HUDEP-2 (cell line): ENCODE measurements around the gene ZNF74.
"Not testable (repeated sequence)": the region's sequence is repeated elsewhere in the genome, so short reads cannot be mapped to it uniquely, and the experiment has no call there.

Source experiments
- DNase-seq, 76 experiments: peaks; one replicate each; lab custom pipeline; 2025; ENCODE audit not compliant: unreplicated experiment in 76 of 76; lab: John Stamatoyannopoulos, UW

The ZNF74 gene

DNA sequence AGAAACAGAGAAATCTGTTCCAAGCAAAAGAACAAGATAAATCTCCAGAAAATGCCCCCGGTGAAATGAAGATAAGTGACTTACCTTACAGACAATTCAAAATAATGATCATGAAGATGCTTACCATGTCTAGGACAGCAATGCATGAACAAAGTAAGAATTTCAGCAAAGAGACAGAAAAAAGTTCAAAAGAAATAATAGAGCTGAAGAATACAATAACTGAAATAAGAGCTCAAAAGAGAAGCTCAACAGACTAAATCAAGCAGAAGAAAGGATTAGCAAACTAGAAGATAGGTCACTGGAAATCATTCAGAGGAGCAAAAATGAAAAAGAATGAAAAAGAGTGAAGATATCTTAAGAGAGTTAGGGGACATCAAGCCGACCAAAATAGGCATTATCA, 19.8 kb upstream of the ZNF74 start:
- not testable (repeated sequence) for DNase-seq

DNA sequence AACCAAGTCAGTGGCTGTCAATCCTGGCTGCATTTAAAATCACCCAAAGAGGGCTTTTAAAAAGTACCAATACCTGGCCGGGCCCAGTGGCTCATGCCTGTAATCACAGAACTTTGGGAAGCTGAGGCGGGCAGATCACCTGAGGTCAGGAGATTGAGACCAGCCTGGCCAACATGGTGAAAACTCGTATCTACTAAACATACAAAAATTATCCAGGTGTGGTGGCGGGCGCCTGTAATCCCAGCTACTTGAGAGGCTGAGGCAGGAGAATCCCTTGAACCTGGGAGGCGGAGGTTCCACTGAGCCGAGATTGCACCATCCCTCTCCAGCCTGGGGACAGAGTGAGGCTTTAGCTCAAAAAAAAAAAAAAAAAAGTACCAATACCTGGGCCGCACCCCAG, 17.7 kb upstream of the ZNF74 start:
- DNase-seq = not testable (repeated sequence)

DNA sequence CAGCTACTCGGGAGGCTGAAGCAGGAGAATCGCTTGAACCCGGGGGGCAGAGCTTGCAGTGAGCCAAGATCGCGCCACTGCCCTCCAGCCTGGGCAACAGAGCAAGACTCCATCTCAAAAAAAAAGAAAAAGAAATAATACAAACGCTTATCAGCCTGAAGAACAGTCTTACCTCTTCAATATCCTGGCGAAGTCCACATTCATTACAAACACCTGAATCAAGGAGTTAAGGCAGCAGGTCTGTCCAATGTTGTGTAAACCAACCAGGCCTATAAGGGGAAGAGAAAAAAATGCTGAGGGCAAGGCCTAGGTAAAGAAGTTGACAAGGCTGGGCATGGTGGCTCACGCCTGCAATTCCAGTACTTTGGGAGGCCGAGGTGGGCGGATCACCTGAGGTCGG, 17.0 kb upstream of the ZNF74 start:
- not testable (repeated sequence) for DNase-seq

DNA sequence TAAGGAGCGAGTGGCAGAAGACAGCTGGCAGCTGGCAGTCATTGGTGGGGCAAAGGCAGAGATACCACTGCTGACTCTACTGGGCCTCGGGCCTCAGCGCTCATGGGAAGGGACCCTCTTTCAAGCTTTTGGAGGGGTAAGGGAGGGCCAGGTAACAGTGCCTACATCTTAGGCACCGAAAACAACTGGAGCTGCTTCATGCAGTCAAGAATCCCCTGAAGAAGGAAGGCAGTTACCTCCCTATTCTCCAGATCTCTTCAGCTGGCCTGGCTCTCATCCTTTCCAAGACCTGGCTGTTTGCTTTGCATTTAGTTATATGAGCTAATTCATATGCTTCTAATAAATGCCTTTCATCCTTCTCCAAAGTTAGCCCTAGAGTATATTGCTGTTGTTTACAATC, 15.8 kb upstream of the ZNF74 start:
- no peak for DNase-seq

DNA sequence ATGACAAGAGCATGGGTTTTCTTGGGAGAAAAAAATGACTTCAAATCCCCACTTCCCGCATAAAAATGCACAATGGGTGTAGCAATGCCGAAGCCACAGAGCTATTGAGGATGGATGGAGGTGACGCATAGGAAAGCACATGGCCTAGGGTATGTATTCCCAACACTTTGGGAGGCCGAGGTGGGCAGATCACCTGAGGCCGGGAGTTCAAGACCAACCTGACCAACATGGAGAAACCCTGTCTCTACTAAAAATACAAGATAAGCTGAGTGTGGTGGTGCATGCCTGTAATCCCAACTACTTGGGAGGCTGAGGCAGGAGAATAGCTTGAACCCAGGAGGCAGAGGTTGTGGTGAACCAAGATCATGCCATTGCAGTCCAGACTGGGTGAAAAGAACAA, 15.3 kb upstream of the ZNF74 start:
- not testable (repeated sequence) for DNase-seq

DNA sequence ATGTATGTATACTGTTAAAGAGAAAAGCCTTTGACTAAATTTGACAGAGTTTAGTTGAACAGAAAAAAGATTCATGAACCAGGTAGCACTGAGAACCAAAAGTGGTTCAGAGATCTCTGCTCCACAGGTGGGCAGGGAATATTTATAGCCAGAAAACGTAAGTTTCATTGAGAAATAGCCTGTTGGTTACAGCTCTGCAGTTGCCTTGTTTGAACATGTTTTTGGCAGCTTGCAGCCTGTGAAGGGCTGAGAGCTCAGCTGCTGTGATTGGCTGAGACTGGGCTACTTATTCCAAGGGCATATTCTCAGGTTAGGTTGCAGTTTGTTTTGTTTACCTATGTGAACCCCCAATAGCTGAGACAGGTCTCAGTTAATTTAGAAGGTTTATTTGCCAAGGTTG, 13.5 kb upstream of the ZNF74 start:
- no peak for DNase-seq

DNA sequence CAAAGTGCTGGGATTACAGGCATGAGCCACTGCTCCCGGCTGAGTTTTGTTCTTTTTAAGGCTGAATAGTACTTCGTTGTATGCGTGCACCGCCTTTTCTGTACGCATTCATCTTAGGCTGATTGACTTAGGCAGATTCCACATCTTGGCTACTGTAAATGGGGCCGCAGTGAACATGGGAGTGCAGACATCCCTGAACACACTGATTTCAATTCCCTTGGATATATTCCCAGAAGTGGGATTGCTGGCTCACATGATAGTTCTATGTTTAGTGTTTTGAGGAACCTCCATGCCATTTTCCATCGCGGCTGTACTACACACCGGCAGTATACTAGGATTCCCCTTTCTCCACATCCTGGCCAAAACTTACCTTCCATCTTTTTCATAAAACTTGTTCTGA, 10.4 kb upstream of the ZNF74 start:
- DNase-seq = no peak

DNA sequence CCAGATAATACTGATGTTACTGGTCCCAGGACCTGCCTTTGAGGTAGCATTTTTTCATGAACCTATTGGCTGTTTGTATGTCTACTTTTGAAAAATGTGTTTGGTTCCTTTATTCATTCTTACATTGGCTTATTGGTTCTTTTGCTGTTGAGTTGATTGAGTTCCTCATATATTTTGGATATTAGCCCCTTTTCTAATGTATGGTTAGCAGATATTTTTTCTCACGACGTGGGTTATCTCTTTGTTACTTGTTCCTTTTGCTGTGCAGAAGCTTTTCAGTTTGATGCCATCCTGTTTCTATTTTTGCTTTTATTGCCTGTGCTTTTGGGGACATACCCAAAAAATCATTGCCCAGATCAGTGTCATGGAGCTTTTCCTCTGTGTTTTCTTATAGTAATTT, 9.8 kb upstream of the ZNF74 start:
- no peak for DNase-seq

DNA sequence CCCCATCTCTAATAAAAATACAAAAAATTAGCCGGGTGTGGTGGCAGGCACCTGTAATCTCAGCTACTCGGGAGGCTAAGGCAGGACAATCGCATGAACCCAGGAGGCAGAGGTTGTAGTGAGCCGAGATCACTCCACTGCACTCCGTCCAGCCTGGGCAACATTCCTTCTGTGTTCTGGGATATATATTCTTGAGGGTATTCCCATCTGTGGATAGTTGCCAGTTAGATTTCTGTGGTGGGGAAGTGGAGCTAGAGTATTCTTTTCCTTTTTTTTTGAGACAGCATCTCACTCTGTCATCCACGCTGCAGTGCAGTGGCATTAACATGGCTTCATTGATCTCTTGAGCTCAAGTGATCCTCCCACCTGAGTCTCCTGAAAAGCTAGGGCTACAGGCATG, 9.1 kb upstream of the ZNF74 start:
- no peak for DNase-seq

DNA sequence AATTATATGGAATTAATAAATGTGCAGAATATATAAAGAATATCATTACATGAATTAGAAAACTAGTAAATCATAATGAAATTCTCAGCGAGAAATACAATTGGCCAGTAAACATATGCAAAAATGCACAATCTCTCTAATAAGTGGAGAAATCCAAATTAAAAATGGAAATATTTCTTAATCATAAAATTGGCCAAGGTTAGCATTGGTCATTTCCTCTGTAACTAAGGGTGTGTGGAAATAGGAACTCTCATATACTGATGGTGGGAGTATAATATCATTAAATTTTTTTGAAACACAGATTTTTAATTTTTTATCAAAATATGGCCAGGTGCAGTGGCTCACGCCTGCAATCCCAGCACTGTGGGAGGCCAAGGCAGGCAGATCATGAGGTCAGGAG, 7.6 kb upstream of the ZNF74 start:
- no peak for DNase-seq

DNA sequence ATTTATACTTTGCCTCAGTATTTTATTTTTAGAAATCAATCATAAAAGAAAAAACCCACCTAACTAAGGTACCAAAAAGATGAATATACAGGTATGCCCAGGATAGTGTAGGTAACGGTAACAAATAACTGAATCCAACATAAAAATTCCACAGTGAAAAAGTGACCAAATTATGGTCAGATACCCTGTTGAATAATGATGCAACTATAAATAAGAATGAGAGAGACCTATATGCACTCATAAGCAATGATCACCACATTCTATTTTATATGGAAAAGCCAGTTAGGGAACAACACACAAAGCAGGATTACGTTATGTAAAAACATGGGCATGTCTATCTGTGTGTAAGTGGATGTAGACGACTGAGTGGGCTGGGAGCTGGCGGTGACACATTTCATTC, 7.0 kb upstream of the ZNF74 start:
- DNase-seq = no peak

DNA sequence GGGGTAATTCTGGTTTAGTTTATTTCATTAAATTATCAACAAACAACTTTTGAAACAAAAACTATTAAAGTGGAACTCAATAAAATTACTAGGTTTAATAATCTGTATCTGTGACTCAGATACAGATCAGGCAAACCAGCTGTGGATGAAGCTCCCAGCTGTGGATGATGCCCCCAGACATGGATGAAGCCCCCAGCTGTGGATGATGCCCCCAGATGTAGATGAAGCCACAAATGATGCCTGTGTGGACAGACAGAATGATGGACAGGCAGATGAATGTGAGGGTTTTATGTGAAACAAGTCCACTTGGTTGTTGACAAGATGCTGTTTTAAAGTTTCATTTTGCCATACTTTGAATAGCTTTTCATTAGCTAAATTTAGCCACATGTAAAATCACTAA, 5.8 kb upstream of the ZNF74 start:
- no peak for DNase-seq

DNA sequence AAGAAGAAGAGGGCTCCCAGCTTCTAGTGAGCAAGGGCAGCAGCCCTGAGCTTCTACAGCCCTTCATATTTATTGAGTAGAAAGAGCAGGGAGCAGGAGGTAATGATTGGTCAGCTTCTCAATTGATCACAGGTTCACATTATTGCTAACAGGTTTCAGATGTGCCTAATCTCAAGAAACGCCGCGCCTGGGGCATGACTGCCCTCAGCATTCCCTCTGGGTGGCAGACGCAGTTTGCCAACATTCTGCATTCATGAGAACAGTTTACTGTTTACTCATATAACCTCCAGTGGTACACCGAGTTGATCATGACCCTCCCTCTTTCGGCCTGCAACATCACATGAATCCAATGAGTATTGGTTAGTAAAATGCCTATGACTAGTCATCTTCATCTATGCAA, 4.7 kb upstream of the ZNF74 start:
- DNase-seq = no peak

DNA sequence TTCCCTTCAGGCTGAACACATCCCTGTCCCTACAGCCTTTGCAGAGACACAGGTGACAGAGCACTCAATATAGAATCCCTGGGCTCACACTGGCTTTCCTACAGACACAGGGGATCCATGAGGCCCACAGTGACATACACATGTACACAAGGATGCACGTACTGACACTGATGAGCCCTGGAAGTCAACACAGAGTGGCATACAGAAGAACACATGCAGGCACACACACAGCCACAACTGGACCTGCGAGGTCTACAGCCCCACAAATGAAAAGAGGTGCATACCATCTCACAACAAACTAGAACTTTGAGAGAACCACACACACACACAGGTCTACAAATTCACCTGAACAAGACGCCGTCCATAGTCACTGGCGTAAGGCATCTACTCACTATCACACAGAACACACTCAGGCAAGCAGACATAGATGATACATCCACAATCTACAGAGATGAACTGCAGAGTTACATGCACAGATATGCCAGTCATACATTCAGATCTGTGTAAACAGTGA, 3.5 kb upstream of the ZNF74 start:
- DNase-seq = no peak

DNA sequence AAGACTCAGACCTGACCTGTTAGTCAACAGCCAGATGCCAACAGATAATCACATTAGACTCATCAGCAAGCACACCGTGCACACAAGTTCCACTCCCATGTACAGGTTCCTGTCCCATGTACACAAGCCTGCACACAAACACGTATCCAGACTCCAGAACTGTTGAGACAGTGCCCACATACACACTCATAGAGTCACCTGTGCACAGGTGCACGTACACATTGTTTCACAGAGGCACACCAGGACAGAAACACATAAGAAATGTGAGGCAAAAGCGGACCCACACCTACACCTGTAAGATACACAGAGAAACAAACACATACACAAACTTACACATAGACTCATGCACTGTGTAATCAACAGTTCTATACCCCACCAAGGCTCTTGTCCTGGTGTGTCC, 2.7 kb upstream of the ZNF74 start:
- DNase-seq = no peak

DNA sequence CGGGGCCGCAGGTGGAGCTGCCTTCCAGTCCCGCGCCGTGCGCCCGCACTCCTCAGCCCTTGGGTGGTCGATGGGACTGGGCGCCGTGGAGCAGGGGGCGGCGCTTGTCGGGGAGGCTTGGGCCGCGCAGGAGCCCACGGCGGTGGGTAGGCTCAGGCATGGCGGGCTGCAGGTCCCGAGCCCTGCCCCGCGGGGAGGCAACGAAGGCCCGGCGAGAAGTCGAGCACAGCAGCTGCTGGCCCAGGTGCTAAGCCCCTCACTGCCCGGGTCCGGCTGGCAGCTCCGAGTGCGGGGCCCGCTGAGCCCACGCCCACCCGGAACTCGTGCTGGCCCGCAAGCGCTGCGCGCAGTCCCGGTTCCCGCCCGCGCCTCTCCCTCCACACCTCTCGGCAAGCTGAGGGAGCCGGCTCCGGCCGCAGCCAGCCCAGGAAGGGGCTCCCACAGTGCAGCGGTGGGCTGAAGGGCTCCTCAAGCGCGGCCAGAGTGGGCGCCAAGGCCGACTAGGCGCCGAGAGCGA, 1.5 kb upstream of the ZNF74 start:
- DNase-seq = not testable (repeated sequence)

DNA sequence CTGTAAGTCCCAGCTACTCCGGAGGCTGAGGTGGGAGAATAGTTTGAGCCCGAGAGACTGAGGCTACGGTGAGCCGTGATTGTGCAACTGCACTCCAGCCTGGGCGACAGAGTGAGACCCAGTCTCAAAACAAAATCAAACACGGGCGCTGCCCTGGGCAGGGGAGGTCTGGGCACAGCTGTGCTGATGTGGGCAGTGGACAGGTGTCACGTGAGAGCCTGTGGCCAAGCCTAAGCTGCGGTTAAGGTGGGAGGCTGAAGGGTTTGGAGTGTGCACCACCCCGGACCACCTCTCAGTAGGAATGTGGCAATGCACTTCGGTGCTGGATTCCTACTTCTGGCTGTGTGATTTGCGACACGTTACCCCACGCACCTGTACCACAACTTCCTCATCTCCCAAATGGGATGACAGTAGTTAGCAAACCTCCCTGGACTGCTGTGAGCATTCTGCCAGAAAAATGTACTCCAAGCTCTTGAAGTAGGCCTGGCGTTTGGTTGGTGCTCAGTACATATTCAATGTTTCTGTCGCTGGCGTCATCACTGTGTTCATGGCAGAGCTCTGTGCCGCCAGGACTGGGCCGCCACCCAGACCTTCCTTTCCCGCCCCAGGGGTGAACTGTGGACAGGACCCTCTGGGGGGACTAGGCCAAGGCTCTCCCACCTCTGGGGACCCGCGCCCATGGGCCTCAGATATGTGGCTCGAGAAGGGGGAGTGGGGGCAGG, 807 bp upstream of the ZNF74 start:
- no peak for DNase-seq

DNA sequence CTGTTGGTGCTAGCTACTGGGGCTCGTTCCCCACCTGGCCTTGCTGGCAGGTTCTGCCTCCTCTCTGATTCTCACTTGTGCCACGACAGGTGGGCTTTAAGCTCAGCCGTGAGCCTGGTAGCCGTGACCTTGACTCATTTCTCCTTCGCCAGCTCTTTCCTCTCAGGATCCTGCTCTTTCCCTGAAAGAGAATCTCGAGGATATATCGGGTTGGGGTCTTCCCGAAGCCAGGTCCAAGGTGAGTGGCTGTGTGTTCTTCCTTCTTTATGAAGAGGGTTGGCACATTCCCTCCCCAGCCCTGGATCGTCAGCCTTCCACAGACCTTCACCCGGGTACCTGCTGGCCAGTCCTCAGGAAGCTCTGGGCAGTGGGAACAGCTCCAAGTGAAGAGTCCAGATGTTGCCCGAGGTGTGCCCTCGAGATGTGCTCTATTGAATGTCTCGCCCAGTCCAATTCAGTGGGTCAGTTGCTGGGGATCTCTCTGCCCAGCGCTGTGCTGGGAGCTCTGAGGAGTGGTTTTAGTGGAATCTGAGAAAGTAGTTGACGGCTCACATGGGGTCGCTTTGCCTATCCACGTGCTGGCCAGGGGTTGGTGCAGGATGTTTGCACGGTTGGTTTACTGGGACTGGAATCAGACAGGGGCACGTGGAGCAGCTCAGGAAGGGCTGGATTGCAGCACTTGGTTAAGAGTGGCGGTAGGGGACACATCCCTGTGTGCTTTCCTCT, 1.4 kb downstream of the ZNF74 start:
- no peak for DNase-seq

DNA sequence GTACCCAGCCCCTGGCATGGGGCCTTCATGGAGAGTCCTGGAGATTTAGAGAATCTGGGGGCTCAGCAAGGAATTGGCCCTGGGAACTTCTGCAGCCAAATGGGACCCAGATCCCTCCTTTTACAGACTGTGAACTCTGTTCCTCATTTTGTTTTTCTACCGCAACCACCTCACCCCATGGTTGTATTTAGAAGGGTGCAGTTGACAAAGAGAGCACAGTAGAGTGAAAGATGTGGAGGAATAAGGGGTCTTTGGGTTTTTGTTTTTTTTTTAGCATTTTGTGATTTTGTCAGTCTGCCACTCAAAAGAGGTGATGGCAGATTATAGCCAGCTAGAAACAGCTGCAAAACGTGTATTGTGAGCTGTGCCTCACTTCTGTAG, 1.9 kb downstream of the ZNF74 start:
- DNase-seq = no peak

DNA sequence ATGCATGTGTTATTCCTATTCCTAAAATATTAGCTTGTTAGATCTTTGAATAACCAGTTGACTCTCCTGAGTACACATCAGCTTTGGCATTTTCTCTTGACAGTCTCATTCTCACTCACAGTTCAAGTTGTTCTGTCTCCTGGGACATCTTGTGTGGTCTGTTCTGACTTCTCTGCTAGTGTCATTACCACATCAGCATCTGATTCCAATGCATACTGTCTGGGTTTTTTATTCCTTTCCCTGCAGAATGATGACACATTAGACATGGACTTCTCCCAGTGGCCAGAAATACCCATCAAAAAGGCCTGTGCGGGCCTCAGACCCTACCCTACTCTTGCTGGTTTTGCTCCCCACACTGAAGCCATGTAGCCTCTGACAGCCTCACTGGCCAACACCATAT, 2.7 kb downstream of the ZNF74 start:
- no peak for DNase-seq

DNA sequence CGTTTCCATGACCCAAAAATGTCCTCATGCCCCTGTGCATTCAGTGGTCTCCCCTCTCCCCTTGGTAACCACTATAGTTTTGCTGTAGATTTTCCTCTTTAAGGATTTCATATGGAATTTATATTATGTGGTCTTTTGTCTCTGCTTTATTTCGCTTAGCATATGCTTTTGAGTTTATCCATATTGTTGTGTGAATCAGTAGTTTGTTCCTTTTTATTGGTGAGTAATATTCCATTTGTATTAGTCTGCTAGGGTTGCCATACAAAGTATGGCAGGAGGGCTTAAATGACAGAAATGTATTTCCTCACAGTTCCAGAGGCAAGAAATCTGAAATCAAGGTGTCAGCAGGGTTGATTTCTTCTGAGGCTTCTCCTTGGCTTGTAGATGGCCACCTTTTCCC, 3.5 kb downstream of the ZNF74 start:
- no peak for DNase-seq

DNA sequence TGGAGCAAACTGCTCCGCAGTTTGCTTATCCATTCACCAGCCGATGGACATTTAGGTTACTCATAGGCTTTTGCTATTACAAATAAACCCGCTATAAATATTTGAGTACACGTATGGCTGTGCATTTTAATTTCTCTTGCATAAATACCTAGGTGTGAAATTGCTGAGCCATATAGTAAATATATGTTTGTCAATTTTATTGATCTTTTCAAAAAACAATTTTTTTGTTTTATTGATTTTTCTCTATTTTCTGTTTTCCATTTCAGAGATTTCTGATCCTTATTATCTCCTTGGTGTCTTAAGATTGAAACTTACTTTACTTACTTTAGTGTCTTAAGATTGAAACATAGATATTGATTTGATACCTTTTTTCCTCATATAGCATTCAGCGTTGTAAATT, 4.5 kb downstream of the ZNF74 start:
- no peak for DNase-seq
